Measurements from ENCODE around the gene HNRNPUL1. TPM values are rescaled to one million over a fixed set of nuclear protein-coding genes. Genes with fewer than 3 reads are reported as not detected.

The HNRNPUL1 gene
- total and polyA plus RNA-seq, 2 donors (not counting 3 experiments of a cell fraction or from before 2014, with no cell fraction given): 83.2 to 261 TPM

- no peaks in the 10 kb centered on the region for H3K27me3 ChIP-seq (ENCODE audit: control insufficient read depth in 2 of 2, insufficient read depth in 2 of 2, low read length in 2 of 2)
- POLR2A ChIA-PET: no interaction called here
- dilution Hi-C loops (cut with MboI; ENCODE audit: extremely low pct_ligation_motif_present, low sequenced_read_pairs): no loop called here
Observed at GRCh38 chr19:41335467-41335866, 71.3 kb downstream of the HNRNPUL1 start.

More at GRCh38 chr19:41335467-41335866, 71.3 kb downstream of the HNRNPUL1 start:
- CTCF ChIA-PET: interaction anchor here (1.1 to 1.6 kb wide), 3 partner anchors 11 to 96 kb away, joined by 3 to 5 read pairs (median 4); no protein-coding TSS in a partner anchor
- H3K4me3 ChIP-seq (replicated peaks in 1 of 3; ENCODE audit: insufficient read depth in 1 of 3, low read depth in 1 of 3, low read length in 3 of 3): no peak overlapping the region
- H3K4me1 ChIP-seq (ENCODE audit: control insufficient read depth, extremely low read depth, insufficient read depth, low read length): peaks cover 5% of the 10 kb centered on the region
- DNase-seq (ENCODE audit: low read depth, low spot score) (no peak), FAIRE-seq (no peak)
- no peaks in the 10 kb centered on the region for H4K20me1 ChIP-seq (replicated peaks; ENCODE audit: control insufficient read depth, extremely low read depth, insufficient read depth, low read length)
- H3K36me3 ChIP-seq (ENCODE audit: control insufficient read depth in 2 of 2, extremely low read depth in 1 of 2, insufficient read depth in 2 of 2, low read length in 2 of 2): peaks cover 27 to 47% of the 10 kb centered on the region in 2 experiments
- no peaks in the 10 kb centered on the region for H3K9me3 ChIP-seq (replicated peaks; ENCODE audit: control insufficient read depth, insufficient read depth, low read length)
- TF ChIP-seq EZH2 (IDR thresholded peaks at IDR 0.05; ENCODE audit: borderline replicate concordance, low read depth, low read length, severe bottlenecking) (no peak), FOS (IDR thresholded peaks at IDR 0.05; ENCODE audit: borderline replicate concordance, insufficient read depth, low read length) (no peak), POLR2A (IDR thresholded peaks at IDR 0.05; ENCODE audit: low read depth, low read length) (no peak), JUN (IDR thresholded peaks at IDR 0.05; ENCODE audit: borderline replicate concordance, insufficient read depth, insufficient read length, low read depth) (no peak), MYC (IDR thresholded peaks at IDR 0.05; ENCODE audit: low read depth, low read length) (no peak), CTCF (IDR thresholded peaks at IDR 0.05; ENCODE audit: extremely low read depth in 1 of 2, insufficient read depth in 1 of 2, low read depth in 1 of 2, low read length in 2 of 2) (no peak), POLR2AphosphoS5 (IDR thresholded peaks at IDR 0.05; ENCODE audit: insufficient read depth, low read depth, low read length) (no peak)
- intact Hi-C loops (cut with micrococcal nuclease): no loop called here
- H3K9ac ChIP-seq (replicated peaks; ENCODE audit: extremely low read depth, insufficient read depth, low read length): no peak overlapping the region
- no peak overlapping the region for H3K27ac ChIP-seq (ENCODE audit: insufficient read depth, low read depth, low read length)
- no TSS peak for BruUV-seq (replicated peaks)
- H3K4me2 ChIP-seq (ENCODE audit: insufficient read depth, low read length): no peak overlapping the region
- H3K9me1 ChIP-seq (replicated peaks; ENCODE audit: control insufficient read depth, extremely low read depth, insufficient read depth, low read length): no peaks in the 10 kb centered on the region
- peaks cover 39% of the 10 kb centered on the region for H3K79me2 ChIP-seq (ENCODE audit: control insufficient read depth, insufficient read depth, low read length)
- H2AFZ ChIP-seq (ENCODE audit: low read depth, low read length): no peak overlapping the region

All from endothelial cell of umbilical vein (primary cell).